Hepatocyte (in vitro differentiated cells): ENCODE results near the gene DYSF. TPM values are rescaled to one million over a fixed set of nuclear protein-coding genes. Genes with fewer than 3 reads are reported as not detected.

Experiments used
- DNase-seq: peaks from one replicate; pipeline ENCODE4 v3.0.0-alpha.2; 2016; ENCODE audit warnings: low spot score
- H2AFZ ChIP-seq: fragments of 200-600 bp; sonication (generic); 2 replicates; pipeline ENCODE4 v1.6.0; 2016; ENCODE audit warnings: antibody characterized with exemption, mild to moderate bottlenecking
- H3K27ac ChIP-seq: fragments of 200-600 bp; sonication (generic); 2 replicates; pipeline ENCODE4 v1.5.1; 2016; ENCODE audit warnings: mild to moderate bottlenecking
- H3K27me3 ChIP-seq: fragments of 200-600 bp; sonication (generic); 2 replicates; pipeline ENCODE4 v1.6.1; 2016
- H3K36me3 ChIP-seq: fragments of 200-600 bp; sonication (generic); replicated peaks from 2 replicates; pipeline ENCODE4 v1.5.1; 2016; ENCODE audit warnings: low read depth; ENCODE audit not compliant: insufficient read depth
- H3K4me1 ChIP-seq: fragments of 200-600 bp; sonication (generic); 2 replicates; pipeline ENCODE4 v1.5.1; 2016; ENCODE audit warnings: mild to moderate bottlenecking, moderate library complexity; ENCODE audit not compliant: insufficient read depth
- H3K4me2 ChIP-seq: fragments of 200-600 bp; sonication (generic); 2 replicates; pipeline ENCODE4 v1.6.0; 2016
- H3K4me3 ChIP-seq: fragments of 200-600 bp; sonication (generic); 2 replicates; pipeline ENCODE4 v1.5.1; 2016; ENCODE audit warnings: mild to moderate bottlenecking
- H3K79me2 ChIP-seq: fragments of 200-600 bp; sonication (generic); 2 replicates; pipeline ENCODE4 v1.6.0; 2017; ENCODE audit warnings: mild to moderate bottlenecking
- H3K9me2 ChIP-seq: fragments of 200-600 bp; sonication (generic); replicated peaks from 2 replicates; pipeline ENCODE4 v1.6.0; 2017; ENCODE audit warnings: mild to moderate bottlenecking; ENCODE audit not compliant: insufficient read depth
- H3K9me3 ChIP-seq: fragments of 200-600 bp; sonication (generic); 2 replicates; pipeline ENCODE4 v1.5.1; 2016; ENCODE audit warnings: low read depth, mild to moderate bottlenecking
- H4K20me1 ChIP-seq: fragments of 200-600 bp; sonication (generic); 2 replicates; pipeline ENCODE4 v1.6.0; 2016; ENCODE audit warnings: mild to moderate bottlenecking; ENCODE audit not compliant: insufficient read depth, poor library complexity, severe bottlenecking
- CTCF ChIP-seq: fragments of 200-600 bp; sonication (generic); IDR thresholded peaks from 2 replicates; pipeline ENCODE4 v1.5.1; 2016; ENCODE audit warnings: antibody characterized with exemption, mild to moderate bottlenecking; ENCODE audit not compliant: poor library complexity
- EZH2 ChIP-seq: fragments of 200-600 bp; sonication (generic); IDR thresholded peaks from 2 replicates; pipeline ENCODE4 v1.6.1; 2016; ENCODE audit warnings: antibody characterized with exemption, mild to moderate bottlenecking, borderline replicate concordance
- EZH2phosphoT487 ChIP-seq: fragments of 200-600 bp; sonication (generic); IDR thresholded peaks from one replicate; pipeline ENCODE4 v1.6.1; 2018; ENCODE audit warnings: antibody characterized with exemption, mild to moderate bottlenecking, low read depth, moderate library complexity; ENCODE audit not compliant: unreplicated experiment, severe bottlenecking
- WGBS: methylation state at CpG from one replicate; pipeline ENCODE4 v1.1.6; 2016; ENCODE audit warnings: low lambda C conversion rate; ENCODE audit errors: missing lambda C conversion rate; 5-methylcytosine and 5-hydroxymethylcytosine counted together
- polyA plus RNA-seq: library from polyadenylated mRNA; unstranded; fragments of >200 nt; fragmentation: Nextera tagmentation; extraction: Ambion mirVana; gene quantifications from 2 replicates; pipeline ENCODE4 v1.2.1, GENCODE V29; 2016
- total RNA-seq: library from RNA; depleted of rRNA; stranded (reverse); fragments of >200 nt; gene quantifications from 2 replicates; pipeline ENCODE4 v1.2.3, GENCODE V29; 2014

The DYSF gene
- total and polyA plus RNA-seq, 2 experiments from 2014 or later = 0.25 to 0.90 TPM

DNA sequence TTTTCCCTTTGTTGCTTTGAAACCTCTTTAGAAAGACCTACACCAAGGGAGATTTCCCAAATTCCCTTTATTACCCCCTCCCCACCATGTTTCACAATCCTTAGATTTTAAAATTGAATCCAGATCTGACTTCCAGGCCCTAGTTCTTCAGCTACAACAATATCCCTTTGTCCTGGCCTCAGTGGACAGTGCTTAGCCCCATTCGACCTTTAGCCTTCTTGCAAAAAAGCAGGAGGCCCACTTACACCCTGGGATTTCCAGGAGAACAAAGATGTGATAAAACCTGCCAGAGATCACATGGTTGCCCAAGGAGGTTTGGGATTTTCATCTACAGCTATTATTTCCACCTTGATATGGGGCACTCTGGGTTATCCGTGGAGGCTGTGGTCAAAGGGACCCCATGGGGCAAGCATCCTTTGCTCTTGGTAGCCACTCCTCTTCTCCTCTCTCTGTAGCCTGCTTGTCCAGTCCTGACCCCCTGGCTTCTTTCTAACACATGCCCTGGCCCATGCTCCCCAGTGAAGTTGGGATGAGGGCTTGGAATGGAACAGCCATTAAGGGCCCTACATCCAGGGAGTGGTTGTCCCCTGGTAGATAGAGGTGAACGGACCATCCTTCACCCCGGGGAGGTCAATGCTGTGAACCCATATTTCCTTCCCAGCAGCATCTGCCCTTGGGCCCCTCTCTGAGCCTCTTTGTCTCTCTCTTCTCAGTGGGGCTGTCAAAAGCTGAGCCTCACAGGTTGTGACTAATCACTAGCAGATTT lies 267.4 kb downstream of the DYSF start:
- 78% methylated on average over 4 of the region's 4 CpGs for WGBS
- no peaks in the 10 kb centered on the region for H3K4me1 ChIP-seq
- no peaks in the 10 kb centered on the region for H3K36me3 ChIP-seq
- TF ChIP-seq CTCF (no peak), EZH2phosphoT487 (no peak), EZH2 (no peak)
- no peak overlapping the region for H3K27ac ChIP-seq
- DNase-seq = no peak
- no peaks in the 10 kb centered on the region for H3K9me2 ChIP-seq
- H4K20me1 ChIP-seq = no peaks in the 10 kb centered on the region
- no peaks in the 10 kb centered on the region for H3K27me3 ChIP-seq
- no peak overlapping the region for H3K4me3 ChIP-seq
- no peaks in the 10 kb centered on the region for H3K9me3 ChIP-seq
- H2AFZ ChIP-seq = no peak overlapping the region
- H3K79me2 ChIP-seq = no peaks in the 10 kb centered on the region
- H3K4me2 ChIP-seq = no peak overlapping the region

GRCh38 chr2:71721362-71721665 lies 268.0 kb downstream of the DYSF start:
- H3K27ac ChIP-seq = no peak overlapping the region
- no peak overlapping the region for H2AFZ ChIP-seq
- H3K4me2 ChIP-seq = no peak overlapping the region
- DNase-seq = no peak
- no peaks in the 10 kb centered on the region for H3K36me3 ChIP-seq
- H3K79me2 ChIP-seq = no peaks in the 10 kb centered on the region
- WGBS = 82% methylated on average over 1 of the region's 1 CpG
- H4K20me1 ChIP-seq = no peaks in the 10 kb centered on the region
- H3K4me3 ChIP-seq = no peak overlapping the region
- no peaks in the 10 kb centered on the region for H3K4me1 ChIP-seq
- no peak for TF ChIP-seq CTCF
- TF ChIP-seq EZH2 = no peak
- no peak for TF ChIP-seq EZH2phosphoT487
- no peaks in the 10 kb centered on the region for H3K9me3 ChIP-seq
- H3K27me3 ChIP-seq = no peaks in the 10 kb centered on the region
- no peaks in the 10 kb centered on the region for H3K9me2 ChIP-seq

DNA sequence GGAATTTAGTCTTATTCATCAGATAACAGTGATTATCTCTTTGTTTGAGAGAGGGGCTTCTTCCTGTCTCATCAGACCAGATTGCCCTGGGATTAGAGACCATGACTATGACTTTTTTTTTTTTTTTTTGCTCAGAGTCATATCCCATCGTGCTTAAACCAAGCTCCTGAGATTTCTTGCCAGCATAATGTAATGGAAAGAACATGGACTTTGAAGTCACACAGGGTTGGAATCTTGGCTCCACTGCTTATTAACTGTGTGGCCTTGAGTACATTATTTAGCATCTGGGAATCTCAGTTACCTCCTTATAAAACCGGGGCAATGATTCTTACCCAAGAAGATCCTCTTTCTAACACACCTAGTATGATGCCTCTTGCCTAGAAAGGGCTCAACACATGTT lies 268.3 kb downstream of the DYSF start:
- H3K36me3 ChIP-seq = no peaks in the 10 kb centered on the region
- H3K9me3 ChIP-seq = no peaks in the 10 kb centered on the region
- no peaks in the 10 kb centered on the region for H3K79me2 ChIP-seq
- no peaks in the 10 kb centered on the region for H3K4me1 ChIP-seq
- no peaks in the 10 kb centered on the region for H4K20me1 ChIP-seq
- no peak overlapping the region for H3K4me2 ChIP-seq
- 74% methylated on average over 2 of the region's 2 CpGs for WGBS
- H3K27me3 ChIP-seq = no peaks in the 10 kb centered on the region
- TF ChIP-seq EZH2phosphoT487 = no peak
- TF ChIP-seq EZH2 = no peak
- TF ChIP-seq CTCF = no peak
- no peak overlapping the region for H3K4me3 ChIP-seq
- H3K9me2 ChIP-seq = no peaks in the 10 kb centered on the region
- no peak overlapping the region for H2AFZ ChIP-seq
- no peak for DNase-seq
- no peak overlapping the region for H3K27ac ChIP-seq
